NCI-H524 treated with DMSO at 0.1 percent for 48 hours (cell line): Measurements from ENCODE around the gene RUNX1.

Experiments
- DNase-seq: peaks from one replicate; lab custom pipeline; 2025; lab: John Stamatoyannopoulos, UW

Gene RUNX1

GRCh38 chr21:34825101-34825500 is 224.0 kb downstream of the RUNX1 start:
- DNase-seq = no peak

GRCh38 chr21:34824314-34824713 is 224.8 kb downstream of the RUNX1 start:
- DNase-seq = no peak

GRCh38 chr21:34822942-34823341 is 226.2 kb downstream of the RUNX1 start:
- no peak for DNase-seq

DNA sequence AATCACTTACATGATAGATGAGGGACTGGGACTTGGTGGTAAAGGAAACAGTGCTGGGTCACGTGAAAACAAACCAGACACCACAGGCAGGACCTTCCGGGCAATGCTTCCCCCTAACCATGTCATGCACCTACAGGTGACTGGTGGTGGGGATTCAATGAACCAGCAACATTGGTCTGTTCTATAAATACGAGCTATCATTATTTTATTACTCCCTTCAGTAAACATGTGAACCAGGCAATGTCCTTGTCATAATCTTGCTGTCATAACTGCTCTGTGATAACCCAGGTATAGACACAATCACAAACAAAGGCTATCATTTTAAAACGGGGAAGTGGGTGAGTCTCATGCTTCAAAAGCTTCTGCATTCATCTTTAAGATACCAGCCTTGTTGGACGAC is 226.9 kb downstream of the RUNX1 start:
- no peak for DNase-seq

GRCh38 chr21:34821717-34822116 is 227.4 kb downstream of the RUNX1 start:
- no peak for DNase-seq

GRCh38 chr21:34820051-34820450 is 229.1 kb downstream of the RUNX1 start:
- no peak for DNase-seq

- DNase-seq = no peak
These were observed 229.6 kb downstream of the RUNX1 start for GRCh38 chr21:34819357-34819999.

GRCh38 chr21:34818662-34819158 is 230.4 kb downstream of the RUNX1 start:
- no peak for DNase-seq

DNA sequence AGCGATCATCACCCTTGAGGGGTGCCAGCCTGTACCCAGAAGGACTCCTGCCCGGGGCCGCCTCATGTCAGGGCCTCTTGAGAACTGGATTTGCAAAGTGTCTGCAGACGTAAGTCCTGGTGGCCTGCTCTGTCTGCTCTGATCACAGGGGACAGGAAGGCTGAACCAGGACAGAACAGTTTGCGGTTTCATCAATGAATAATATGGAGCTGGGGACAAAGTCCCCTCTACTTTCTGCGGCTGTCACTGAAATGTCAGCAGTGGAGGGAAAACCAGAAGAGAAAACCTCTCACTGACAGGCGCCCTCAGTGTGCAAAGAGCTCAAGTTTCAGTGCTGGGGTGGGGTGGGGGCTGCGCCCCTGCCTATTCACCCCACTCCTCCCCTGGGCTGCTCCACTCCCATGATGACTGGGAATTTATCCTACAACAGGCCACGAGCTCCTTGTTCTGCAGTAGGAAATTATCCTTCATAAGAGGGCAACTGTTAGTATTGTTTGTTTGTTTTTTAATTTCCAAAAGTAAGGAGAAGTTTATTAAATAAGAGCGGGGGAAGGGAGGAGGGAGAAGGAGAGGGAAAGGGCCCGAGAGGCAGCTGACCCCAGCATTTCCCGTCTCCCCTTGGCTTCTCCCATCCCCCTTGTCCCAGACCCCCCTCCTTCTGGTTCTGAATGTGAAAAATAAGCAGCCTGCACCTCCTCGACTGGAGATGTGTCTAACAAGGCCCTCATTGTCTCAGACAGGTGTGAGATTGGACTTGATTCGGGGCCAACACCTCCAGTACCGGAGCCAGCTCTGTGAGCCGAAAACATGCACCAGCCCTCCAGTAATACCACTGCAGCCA is 231.1 kb downstream of the RUNX1 start:
- no peak for DNase-seq

DNA sequence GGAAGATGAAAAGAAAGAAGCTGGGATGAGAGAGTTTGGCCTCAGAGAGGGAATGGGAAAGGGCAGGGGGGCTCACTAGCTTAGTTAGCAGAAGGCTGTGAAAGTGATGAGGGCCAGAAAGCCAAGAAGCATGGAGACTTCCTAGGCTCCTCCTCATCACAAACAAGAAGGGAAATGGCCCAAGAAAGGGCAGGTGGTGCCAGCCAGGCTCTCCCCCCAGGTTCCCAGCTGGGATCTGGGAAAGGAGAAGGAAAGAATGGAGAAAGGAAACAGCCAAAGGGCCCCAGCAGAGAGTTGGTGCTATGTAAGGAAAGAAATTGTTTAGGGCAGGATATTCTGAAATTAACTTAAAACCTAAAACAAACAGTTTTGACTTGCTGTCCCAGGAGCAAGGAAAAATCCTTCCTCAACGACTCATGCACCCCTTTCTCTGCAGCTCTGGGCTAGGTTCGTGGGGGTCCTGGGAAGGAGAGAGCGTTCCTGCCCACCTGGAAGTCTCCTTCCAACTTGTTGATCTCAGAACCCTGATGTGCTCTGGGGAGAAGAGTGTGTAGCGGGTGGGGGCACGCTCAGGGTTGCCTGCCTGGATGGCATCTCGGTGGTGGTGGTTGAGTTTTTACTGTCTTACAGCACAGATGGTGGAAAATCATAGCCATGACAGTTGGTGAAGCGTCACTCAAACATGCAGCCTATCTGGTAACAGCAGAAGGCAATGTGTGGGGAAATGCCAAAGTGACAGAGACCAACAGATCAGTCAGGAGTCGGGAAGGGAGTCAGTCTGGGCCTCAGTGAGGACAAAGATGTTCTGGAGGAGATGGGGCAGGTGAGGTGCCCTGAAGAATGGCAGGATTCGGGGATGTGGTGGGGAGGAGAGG is 233.0 kb downstream of the RUNX1 start:
- DNase-seq = no peak

DNA sequence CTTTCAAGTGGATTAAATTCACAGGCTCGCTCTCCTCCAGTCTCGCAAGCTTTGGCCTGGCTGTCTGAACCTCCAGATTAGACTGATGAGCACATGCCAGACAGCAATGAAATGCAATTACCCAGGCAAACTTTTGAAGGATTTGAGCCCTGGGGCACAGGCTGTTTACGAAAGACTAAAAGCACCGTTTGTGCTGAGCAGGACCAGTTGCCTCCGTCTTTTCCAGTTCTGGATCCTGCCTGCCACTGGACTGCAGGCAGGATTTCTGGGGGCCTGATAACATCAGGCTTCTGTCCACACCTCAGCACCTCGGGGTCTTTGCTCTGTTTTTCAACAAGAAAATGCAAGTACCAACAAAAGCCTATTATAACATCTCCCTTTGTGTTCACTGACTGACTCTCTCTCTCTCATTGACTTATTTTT is 234.6 kb downstream of the RUNX1 start:
- DNase-seq = no peak

DNA sequence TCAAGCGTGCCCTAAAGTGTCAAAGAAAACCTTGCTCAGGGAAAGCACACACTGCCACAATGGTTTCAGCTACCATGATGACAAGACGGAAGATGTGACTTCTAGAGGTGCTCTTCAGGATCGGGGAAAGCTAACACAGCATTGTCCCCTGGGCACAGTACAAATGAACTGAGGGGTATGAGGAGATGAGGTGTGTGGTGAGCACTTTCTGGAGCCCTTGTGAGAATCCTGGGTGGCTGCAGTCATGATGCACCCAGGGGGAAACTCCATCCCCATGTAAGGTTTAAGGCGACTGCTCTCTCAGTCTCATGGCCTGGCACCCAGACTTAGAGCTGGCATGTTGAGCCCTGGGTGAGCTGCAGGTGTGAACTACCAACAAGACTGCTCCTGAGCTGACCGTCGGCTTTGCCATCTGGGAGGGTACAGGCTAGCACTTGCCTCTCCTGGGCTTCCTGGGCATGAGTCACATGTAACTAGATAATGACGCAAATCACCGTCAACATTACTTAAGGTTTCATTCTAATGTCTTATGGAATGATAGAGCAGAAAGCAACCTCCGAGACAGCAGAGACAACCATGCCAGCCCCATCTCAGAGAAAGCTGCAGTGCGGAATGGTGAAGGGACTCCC is 235.7 kb downstream of the RUNX1 start:
- DNase-seq = no peak

GRCh38 chr21:34812504-34813265 is 236.4 kb downstream of the RUNX1 start:
- no peak for DNase-seq

GRCh38 chr21:34811368-34811767 is 237.7 kb downstream of the RUNX1 start:
- DNase-seq = no peak

DNA sequence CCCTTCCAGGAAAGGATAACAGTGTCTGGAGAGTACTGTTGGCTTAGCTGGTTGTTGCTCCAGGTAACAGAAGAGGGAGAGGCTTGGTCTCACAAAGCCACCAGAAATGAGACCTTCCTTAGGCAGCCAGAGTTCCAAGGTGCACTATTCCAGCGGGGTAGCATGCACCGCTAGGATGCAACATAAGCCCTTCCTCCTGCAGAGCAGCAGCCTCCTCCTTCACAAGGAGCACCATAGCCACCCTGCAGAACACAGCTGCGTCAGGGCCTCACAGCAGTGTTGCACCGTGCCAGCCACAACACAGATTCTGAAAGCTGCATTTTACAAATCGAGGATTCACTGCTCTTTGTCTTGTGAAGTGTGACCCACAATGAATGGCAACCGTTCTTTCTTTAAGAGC is 238.3 kb downstream of the RUNX1 start:
- DNase-seq = no peak

DNA sequence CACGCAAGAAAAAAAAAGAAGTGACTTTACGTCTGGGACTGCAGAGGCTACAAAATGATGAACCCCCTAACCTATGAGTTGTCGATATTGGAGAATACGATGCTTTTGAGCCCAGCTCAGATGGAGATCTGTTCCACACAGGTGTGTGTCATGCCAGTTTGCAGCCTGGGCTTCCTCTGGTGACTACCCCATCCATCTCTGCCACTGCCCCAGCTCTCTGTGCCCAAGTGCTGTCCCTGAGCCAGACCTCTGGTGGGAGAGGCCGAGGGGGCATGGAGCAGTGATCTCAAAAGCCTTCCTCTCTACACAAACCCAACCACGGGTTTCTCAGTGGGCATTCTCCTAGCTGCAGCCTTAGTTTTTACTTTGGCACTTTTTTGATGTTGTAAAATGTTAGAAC is 239.3 kb downstream of the RUNX1 start:
- no peak for DNase-seq

- DNase-seq = no peak
These were observed 240.4 kb downstream of the RUNX1 start for GRCh38 chr21:34808569-34809204.

GRCh38 chr21:34807881-34808568 is 241.1 kb downstream of the RUNX1 start:
- no peak for DNase-seq

DNA sequence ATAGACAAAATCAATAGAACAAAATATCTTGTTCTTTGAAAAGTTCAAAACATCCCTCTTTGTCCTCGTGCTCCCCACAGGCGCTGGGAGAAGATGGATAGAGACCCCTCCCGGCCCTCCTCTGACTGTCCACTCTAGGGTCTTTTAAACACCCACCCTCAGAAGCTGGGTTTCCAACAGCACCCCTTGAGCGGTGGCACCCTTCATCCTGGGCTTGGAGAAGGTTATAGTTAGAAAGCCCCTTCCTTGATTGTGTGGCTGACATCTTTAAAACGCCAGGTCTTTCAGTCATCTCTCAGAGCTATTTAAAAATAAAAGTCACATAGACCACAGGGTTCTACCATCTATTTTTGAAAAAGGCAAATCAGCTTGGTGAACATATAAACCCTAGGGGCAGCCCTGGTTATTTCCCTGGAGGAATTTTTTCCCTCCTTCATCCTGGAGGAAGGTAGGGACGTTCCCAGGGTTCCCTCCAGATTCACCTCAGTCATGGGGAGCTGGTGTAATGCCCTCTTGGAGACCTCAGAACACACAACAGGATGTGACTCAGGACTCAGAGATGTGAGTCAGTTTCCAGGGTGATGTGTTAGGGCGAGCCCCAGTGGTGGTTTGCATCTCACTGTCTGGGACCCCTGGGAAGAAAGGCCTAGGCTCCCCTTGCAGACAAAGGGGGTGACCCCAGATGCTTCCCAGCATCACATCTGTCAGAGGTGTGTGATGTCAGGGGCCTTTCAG is 241.8 kb downstream of the RUNX1 start:
- DNase-seq = no peak
